CD4-positive, alpha-beta T cell treated with Interferon gamma for 1 hour (primary cell): Measurements from ENCODE around the gene LCP1.

Experiments used
- DNase-seq: peaks from one replicate; pipeline ENCODE4 v3.0.0-alpha.2; 2020

The LCP1 gene

GRCh38 chr13:46154136-46154801 lies 27.7 kb downstream of the LCP1 start:
- DNase-seq: no peak

- no peak for DNase-seq
Observed at GRCh38 chr13:46152627-46153328, 29.2 kb downstream of the LCP1 start.

- no peak for DNase-seq
Observed at GRCh38 chr13:46150134-46150693, 31.8 kb downstream of the LCP1 start.

- DNase-seq: no peak
Observed at GRCh38 chr13:46149272-46150133, 32.5 kb downstream of the LCP1 start.

- no peak for DNase-seq
Observed at GRCh38 chr13:46146898-46147297, 35.1 kb downstream of the LCP1 start.

GRCh38 chr13:46145950-46146349 lies 36.0 kb downstream of the LCP1 start:
- no peak for DNase-seq

- no peak for DNase-seq
Observed at GRCh38 chr13:46145135-46145534, 36.8 kb downstream of the LCP1 start.

- no peak for DNase-seq
Observed at GRCh38 chr13:46143184-46143701, 38.7 kb downstream of the LCP1 start.

GRCh38 chr13:46142776-46143175 lies 39.2 kb downstream of the LCP1 start:
- DNase-seq: no peak

- no peak for DNase-seq
Observed at GRCh38 chr13:46140044-46140443, 41.9 kb downstream of the LCP1 start.

GRCh38 chr13:46137627-46138317 lies 44.2 kb downstream of the LCP1 start:
- DNase-seq: no peak

GRCh38 chr13:46136688-46137087 lies 45.3 kb downstream of the LCP1 start:
- DNase-seq: no peak

- no peak for DNase-seq
Observed at GRCh38 chr13:46134961-46135522, 46.9 kb downstream of the LCP1 start.

- DNase-seq: no peak
Observed at GRCh38 chr13:46134494-46134893, 47.5 kb downstream of the LCP1 start.

- DNase-seq: no peak
Observed at GRCh38 chr13:46132109-46132508, 49.9 kb downstream of the LCP1 start.

GRCh38 chr13:46131705-46132104 lies 50.3 kb downstream of the LCP1 start:
- DNase-seq: no peak

GRCh38 chr13:46129955-46130618 lies 51.9 kb downstream of the LCP1 start:
- DNase-seq: no peak

- DNase-seq: no peak
Observed at GRCh38 chr13:46129124-46129523, 52.9 kb downstream of the LCP1 start.

- DNase-seq: no peak
Observed at GRCh38 chr13:46127358-46128023, 54.5 kb downstream of the LCP1 start.

GRCh38 chr13:46126552-46127357 lies 55.2 kb downstream of the LCP1 start:
- peak; percentile 53 for DNase-seq
